ENCODE measurements around the gene MCHR1. TPM values are rescaled to one million over a fixed set of nuclear protein-coding genes. Genes with fewer than 3 reads are reported as not detected.
A peak's percentile ranks its signal among the peaks of the same experiment; 100 is the strongest.

Gene MCHR1, protein sequence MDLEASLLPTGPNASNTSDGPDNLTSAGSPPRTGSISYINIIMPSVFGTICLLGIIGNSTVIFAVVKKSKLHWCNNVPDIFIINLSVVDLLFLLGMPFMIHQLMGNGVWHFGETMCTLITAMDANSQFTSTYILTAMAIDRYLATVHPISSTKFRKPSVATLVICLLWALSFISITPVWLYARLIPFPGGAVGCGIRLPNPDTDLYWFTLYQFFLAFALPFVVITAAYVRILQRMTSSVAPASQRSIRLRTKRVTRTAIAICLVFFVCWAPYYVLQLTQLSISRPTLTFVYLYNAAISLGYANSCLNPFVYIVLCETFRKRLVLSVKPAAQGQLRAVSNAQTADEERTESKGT
- not detected in 2 replicates for total RNA-seq
- long read RNA-seq = 0 reads

DNA sequence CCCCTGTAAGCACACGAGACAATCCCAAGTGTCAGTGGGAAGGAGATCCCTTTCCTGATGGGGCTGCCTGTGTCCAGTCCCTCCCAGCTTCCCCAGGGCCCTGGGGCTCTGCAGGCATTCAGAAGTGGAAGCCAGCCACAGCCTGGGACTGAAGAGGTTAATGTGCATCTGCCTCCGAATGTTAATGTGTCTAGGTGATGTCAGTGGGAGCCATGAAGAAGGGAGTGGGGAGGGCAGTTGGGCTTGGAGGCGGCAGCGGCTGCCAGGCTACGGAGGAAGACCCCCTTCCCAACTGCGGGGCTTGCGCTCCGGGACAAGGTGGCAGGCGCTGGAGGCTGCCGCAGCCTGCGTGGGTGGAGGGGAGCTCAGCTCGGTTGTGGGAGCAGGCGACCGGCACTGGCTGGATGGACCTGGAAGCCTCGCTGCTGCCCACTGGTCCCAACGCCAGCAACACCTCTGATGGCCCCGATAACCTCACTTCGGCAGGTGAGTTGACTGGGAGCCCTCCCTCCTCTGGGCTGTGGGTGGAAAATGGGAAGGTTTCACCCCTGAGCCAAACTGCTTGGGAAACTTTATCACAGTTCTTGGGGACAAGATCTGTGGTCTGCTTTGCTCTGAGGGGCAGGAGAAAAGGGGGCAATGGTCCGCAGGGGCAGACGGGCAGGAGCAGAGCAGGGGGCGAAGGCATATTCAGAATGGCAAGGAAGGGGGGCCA, at the start of gene MCHR1:
TSS of gene MCHR1 (plus strand) at position 236 of the 715 bp plus-strand sequence. CDS start at position 405, 169 bp downstream.
- no peaks in the 10 kb centered on the region for H3K9me3 Mint-ChIP-seq (ENCODE audit: unreplicated experiment)
- H3K27ac Mint-ChIP-seq (ENCODE audit: unreplicated experiment) = no peak within 1 kb of the TSS
- peak within 1 kb of the TSS; percentile 45 for H3K4me3 Mint-ChIP-seq (ENCODE audit: unreplicated experiment)
- DNase-seq (ENCODE audit: extremely low spot score, unreplicated experiment) = no peak
- H3K27me3 Mint-ChIP-seq (ENCODE audit: unreplicated experiment) = no peaks in the 10 kb centered on the region
- TF ChIP-seq, protein P1, sequence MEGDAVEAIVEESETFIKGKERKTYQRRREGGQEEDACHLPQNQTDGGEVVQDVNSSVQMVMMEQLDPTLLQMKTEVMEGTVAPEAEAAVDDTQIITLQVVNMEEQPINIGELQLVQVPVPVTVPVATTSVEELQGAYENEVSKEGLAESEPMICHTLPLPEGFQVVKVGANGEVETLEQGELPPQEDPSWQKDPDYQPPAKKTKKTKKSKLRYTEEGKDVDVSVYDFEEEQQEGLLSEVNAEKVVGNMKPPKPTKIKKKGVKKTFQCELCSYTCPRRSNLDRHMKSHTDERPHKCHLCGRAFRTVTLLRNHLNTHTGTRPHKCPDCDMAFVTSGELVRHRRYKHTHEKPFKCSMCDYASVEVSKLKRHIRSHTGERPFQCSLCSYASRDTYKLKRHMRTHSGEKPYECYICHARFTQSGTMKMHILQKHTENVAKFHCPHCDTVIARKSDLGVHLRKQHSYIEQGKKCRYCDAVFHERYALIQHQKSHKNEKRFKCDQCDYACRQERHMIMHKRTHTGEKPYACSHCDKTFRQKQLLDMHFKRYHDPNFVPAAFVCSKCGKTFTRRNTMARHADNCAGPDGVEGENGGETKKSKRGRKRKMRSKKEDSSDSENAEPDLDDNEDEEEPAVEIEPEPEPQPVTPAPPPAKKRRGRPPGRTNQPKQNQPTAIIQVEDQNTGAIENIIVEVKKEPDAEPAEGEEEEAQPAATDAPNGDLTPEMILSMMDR (IDR thresholded peaks at IDR 0.05) = no peak
- H3K36me3 Mint-ChIP-seq (ENCODE audit: unreplicated experiment) = no peaks in the 10 kb centered on the region
- H3K4me1 Mint-ChIP-seq (ENCODE audit: unreplicated experiment) = peaks cover 30% of the 10 kb centered on the region

DNA sequence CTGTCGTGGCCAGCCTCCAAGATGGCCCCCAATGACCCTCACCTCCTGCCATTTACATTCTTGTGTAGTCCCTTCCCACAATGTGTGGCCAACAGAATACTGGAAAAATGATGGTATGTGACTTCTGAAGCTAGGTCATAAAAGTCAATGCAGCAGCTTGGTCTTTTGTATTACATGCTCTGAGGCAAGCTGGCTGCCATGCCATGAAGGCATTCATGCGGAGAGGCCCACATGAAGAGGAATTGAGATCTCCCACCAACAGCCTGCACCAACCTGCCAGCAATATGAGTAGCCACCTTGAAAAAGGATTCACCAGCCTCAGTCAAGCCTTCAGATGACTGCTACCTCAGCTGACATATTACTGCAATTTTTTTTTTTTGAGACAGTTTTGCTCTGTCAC, 47.4 kb upstream of the MCHR1 start:
- no peak for DNase-seq (ENCODE audit: extremely low spot score, unreplicated experiment)
- TF ChIP-seq, protein P1 (IDR thresholded peaks at IDR 0.05) = no peak
- Mint-ChIP-seq H3K9me3 (ENCODE audit: unreplicated experiment) (no peaks in the 10 kb centered on the region), H3K36me3 (ENCODE audit: unreplicated experiment) (no peaks in the 10 kb centered on the region), H3K27ac (ENCODE audit: unreplicated experiment) (no peak overlapping the region), H3K4me1 (ENCODE audit: unreplicated experiment) (peaks cover 53% of the 10 kb centered on the region), H3K4me3 (ENCODE audit: unreplicated experiment) (no peak overlapping the region), H3K27me3 (ENCODE audit: unreplicated experiment) (no peaks in the 10 kb centered on the region)

DNA sequence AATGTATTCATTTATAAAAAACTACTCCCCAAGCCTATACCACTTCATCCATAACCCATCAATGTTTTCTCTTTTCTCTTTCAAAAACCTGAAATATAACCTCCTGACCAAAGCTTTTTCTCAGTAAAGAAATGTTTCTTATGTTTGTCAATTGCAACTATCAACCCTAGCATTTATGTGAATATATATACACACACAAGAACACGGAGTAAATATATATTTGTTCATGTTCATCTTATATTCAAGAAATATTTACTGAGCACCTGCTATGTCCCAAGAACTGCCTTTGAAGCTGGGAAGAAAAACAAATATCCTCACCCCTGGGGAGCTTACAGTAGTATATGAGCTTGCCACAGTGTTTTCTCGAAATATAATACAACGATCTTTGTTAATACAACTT, 46.2 kb upstream of the MCHR1 start:
- Mint-ChIP-seq H3K27ac (ENCODE audit: unreplicated experiment) (no peak overlapping the region), H3K9me3 (ENCODE audit: unreplicated experiment) (no peaks in the 10 kb centered on the region), H3K36me3 (ENCODE audit: unreplicated experiment) (no peaks in the 10 kb centered on the region), H3K4me3 (ENCODE audit: unreplicated experiment) (no peak overlapping the region), H3K27me3 (ENCODE audit: unreplicated experiment) (no peaks in the 10 kb centered on the region), H3K4me1 (ENCODE audit: unreplicated experiment) (peaks cover 49% of the 10 kb centered on the region)
- TF ChIP-seq, protein P1 (IDR thresholded peaks at IDR 0.05) = no peak
- DNase-seq (ENCODE audit: extremely low spot score, unreplicated experiment) = no peak

DNA sequence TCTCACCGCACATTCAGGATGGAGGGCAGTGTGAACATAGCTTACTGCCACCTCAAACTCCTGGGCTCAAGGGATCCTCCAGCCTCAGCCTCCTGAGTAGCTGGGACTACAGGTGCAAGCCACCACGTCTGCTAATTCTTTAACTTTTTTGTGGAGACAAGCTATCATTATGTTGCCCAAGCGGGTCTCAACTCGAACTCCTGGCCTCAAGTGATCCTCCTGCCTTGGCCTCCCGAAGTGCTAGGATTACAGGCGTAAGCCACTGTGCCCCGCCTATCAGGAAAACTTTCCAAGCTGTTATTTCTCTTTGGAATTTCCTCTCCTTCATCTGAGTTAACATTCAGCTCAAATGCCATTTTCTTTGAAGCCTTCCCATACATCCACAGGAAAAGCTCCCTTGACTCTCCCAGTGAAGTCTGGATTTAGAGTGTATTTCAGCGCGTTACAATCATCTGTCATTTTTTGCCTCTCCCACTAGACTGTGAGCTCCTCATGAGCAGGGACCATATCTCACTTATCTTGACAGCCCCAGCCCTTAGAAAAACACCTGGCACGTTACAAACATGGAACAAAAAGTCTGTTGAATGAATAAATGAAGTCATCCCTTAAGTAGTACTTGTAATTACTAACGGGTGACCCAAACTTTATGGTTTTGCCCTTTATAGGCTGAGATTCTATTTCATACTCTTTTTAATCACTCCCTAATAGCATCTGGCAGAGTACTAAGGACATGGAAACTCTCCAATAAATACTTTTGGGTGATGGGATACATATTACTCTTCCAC, 45.0 kb upstream of the MCHR1 start:
- TF ChIP-seq, protein P1 (IDR thresholded peaks at IDR 0.05) = no peak
- Mint-ChIP-seq H3K4me3 (ENCODE audit: unreplicated experiment) (peak overlapping the region; percentile 86), H3K4me1 (ENCODE audit: unreplicated experiment) (peaks cover 42% of the 10 kb centered on the region), H3K27me3 (ENCODE audit: unreplicated experiment) (no peaks in the 10 kb centered on the region), H3K36me3 (ENCODE audit: unreplicated experiment) (no peaks in the 10 kb centered on the region), H3K27ac (ENCODE audit: unreplicated experiment) (peak overlapping the region; percentile 61), H3K9me3 (ENCODE audit: unreplicated experiment) (no peaks in the 10 kb centered on the region)
- no peak for DNase-seq (ENCODE audit: extremely low spot score, unreplicated experiment)

All from osteocyte (in vitro differentiated cells).